Progenitor cell of endocrine pancreas (in vitro differentiated cells): ENCODE data around the gene SCN8A. TPM values are rescaled to one million over a fixed set of nuclear protein-coding genes. Genes with fewer than 3 reads are reported as not detected.
A peak's percentile ranks its signal among the peaks of the same experiment; 100 is the strongest.

Experiments used
- DNase-seq: peaks from one replicate; pipeline ENCODE4 v3.0.0; 2021; ENCODE audit warnings: low spot score; ENCODE audit not compliant: unreplicated experiment
- H3K27ac Mint-ChIP-seq: 2 replicates; pipeline ENCODE4 v1.8.0; 2021; ENCODE audit warnings: mild to moderate bottlenecking, moderate library complexity, mixed read lengths
- H3K27me3 Mint-ChIP-seq: 2 replicates; pipeline ENCODE4 v1.8.0; 2021; ENCODE audit warnings: mixed read lengths
- H3K36me3 Mint-ChIP-seq: 2 replicates; pipeline ENCODE4 v1.8.0; 2022; ENCODE audit warnings: mixed read lengths; ENCODE audit not compliant: insufficient read depth
- H3K4me1 Mint-ChIP-seq: 2 replicates; pipeline ENCODE4 v1.8.0; 2021; ENCODE audit warnings: low read depth, mixed read lengths
- H3K4me3 Mint-ChIP-seq: 2 replicates; pipeline ENCODE4 v1.8.0; 2021; ENCODE audit warnings: low read depth, mild to moderate bottlenecking, moderate library complexity, mixed read lengths
- H3K9me3 Mint-ChIP-seq: 2 replicates; pipeline ENCODE4 v1.8.0; 2021; ENCODE audit warnings: low read depth, mixed read lengths
- CTCF ChIP-seq: fragments of 200-600 bp; sonication (generic); IDR thresholded peaks from one replicate; pipeline ENCODE4 v1.5.0; 2021; ENCODE audit warnings: antibody characterized with exemption, mild to moderate bottlenecking; ENCODE audit not compliant: unreplicated experiment
- total RNA-seq: library from RNA; stranded (reverse); gene quantifications from 2 replicates; pipeline ENCODE4 v1.2.1, GENCODE V29; 2021

SCN8A gene
- total RNA-seq, 1 donor from 2014 or later: 9.8 TPM

- H3K36me3 Mint-ChIP-seq: no peaks in the 10 kb centered on the region
- no peaks in the 10 kb centered on the region for H3K9me3 Mint-ChIP-seq
- H3K27ac Mint-ChIP-seq: no peak overlapping the region
- no peaks in the 10 kb centered on the region for H3K27me3 Mint-ChIP-seq
- no peaks in the 10 kb centered on the region for H3K4me1 Mint-ChIP-seq
- DNase-seq: no peak
- no peak for TF ChIP-seq CTCF
- H3K4me3 Mint-ChIP-seq: no peak overlapping the region
Measured at GRCh38 chr12:51694146-51694545, 103.1 kb downstream of the SCN8A start.

GRCh38 chr12:51695241-51696010 is 104.4 kb downstream of the SCN8A start:
- no peak for TF ChIP-seq CTCF
- Mint-ChIP-seq H3K9me3 (no peaks in the 10 kb centered on the region), H3K36me3 (no peaks in the 10 kb centered on the region), H3K4me3 (no peak overlapping the region), H3K27ac (no peak overlapping the region), H3K27me3 (no peaks in the 10 kb centered on the region), H3K4me1 (peaks cover under 1% of the 10 kb centered on the region)
- no peak for DNase-seq

- Mint-ChIP-seq H3K9me3 (no peaks in the 10 kb centered on the region), H3K4me1 (peaks cover 6% of the 10 kb centered on the region), H3K27ac (no peak overlapping the region), H3K36me3 (no peaks in the 10 kb centered on the region), H3K4me3 (no peak overlapping the region), H3K27me3 (no peaks in the 10 kb centered on the region)
- TF ChIP-seq CTCF: no peak
- no peak for DNase-seq
Measured at GRCh38 chr12:51699219-51699618, 108.2 kb downstream of the SCN8A start.

- peak overlapping the region; percentile 53 for H3K27ac Mint-ChIP-seq
- DNase-seq: no peak
- H3K36me3 Mint-ChIP-seq: no peaks in the 10 kb centered on the region
- TF ChIP-seq CTCF: no peak
- no peaks in the 10 kb centered on the region for H3K9me3 Mint-ChIP-seq
- no peak overlapping the region for H3K4me3 Mint-ChIP-seq
- H3K27me3 Mint-ChIP-seq: no peaks in the 10 kb centered on the region
- peaks cover 6% of the 10 kb centered on the region for H3K4me1 Mint-ChIP-seq
Measured at GRCh38 chr12:51700887-51701286, 109.9 kb downstream of the SCN8A start.

- Mint-ChIP-seq H3K27ac (no peak overlapping the region), H3K4me1 (peaks cover 6% of the 10 kb centered on the region), H3K4me3 (no peak overlapping the region), H3K36me3 (no peaks in the 10 kb centered on the region), H3K27me3 (no peaks in the 10 kb centered on the region), H3K9me3 (no peaks in the 10 kb centered on the region)
- no peak for TF ChIP-seq CTCF
- DNase-seq: no peak
Measured at GRCh38 chr12:51702587-51702986, 111.6 kb downstream of the SCN8A start.
